B cell (primary cell): ENCODE results near the gene KREMEN2.

Experiments used
- EZH2 ChIP-seq: IDR thresholded peaks from 2 replicates; pipeline ENCODE4 v1.6.1; 2012; ENCODE audit warnings: borderline replicate concordance, low read depth, mild to moderate bottlenecking, moderate library complexity, low read length; ENCODE audit not compliant: insufficient read depth, poor library complexity, severe bottlenecking
- TF ChIP-seq, protein P1 (sequence below): fragments of 200-600 bp; IDR thresholded peaks from one replicate; pipeline ENCODE4 v1.8.0; 2022; ENCODE audit warnings: antibody characterized with exemption, mild to moderate bottlenecking

DNA sequence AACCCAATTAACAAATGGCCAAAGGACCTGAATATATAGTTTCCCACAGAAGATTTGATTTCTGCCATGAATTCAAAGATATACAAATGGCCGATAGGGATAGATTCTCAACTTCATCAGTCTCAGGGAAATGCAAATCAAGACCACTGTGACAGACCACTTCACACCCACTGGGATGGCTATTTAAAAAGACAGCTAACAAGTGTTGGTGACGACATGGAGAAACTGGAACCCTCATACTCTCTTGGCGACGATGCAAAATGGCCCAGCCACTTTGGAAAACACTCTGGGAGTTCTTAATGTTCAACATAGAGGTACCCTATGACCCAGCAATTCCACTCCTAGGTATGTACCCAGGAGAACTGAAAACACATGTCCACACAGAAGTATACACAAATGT lies 17.4 kb upstream of the KREMEN2 start:
- TF ChIP-seq, protein P1, sequence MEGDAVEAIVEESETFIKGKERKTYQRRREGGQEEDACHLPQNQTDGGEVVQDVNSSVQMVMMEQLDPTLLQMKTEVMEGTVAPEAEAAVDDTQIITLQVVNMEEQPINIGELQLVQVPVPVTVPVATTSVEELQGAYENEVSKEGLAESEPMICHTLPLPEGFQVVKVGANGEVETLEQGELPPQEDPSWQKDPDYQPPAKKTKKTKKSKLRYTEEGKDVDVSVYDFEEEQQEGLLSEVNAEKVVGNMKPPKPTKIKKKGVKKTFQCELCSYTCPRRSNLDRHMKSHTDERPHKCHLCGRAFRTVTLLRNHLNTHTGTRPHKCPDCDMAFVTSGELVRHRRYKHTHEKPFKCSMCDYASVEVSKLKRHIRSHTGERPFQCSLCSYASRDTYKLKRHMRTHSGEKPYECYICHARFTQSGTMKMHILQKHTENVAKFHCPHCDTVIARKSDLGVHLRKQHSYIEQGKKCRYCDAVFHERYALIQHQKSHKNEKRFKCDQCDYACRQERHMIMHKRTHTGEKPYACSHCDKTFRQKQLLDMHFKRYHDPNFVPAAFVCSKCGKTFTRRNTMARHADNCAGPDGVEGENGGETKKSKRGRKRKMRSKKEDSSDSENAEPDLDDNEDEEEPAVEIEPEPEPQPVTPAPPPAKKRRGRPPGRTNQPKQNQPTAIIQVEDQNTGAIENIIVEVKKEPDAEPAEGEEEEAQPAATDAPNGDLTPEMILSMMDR, result no peak
- no peak for TF ChIP-seq EZH2
